Endothelial cell of umbilical vein (primary cell): ENCODE results near the gene ARHGEF12. TPM values are rescaled to one million over a fixed set of nuclear protein-coding genes. Genes with fewer than 3 reads are reported as not detected.

Experiments used
- BruUV-seq: library from RNA; stranded (reverse); fragments of 400-500 nt; replicated peaks from 2 replicates; lab custom pipeline; 2021; lab: Mats Ljungman, UMichigan
- CTCF ChIA-PET: fragments of 300-600, 350-600 bp; sonication (Branson Sonifier 250); formaldehyde crosslinking; loops from one replicate; lab custom pipeline; 2021; ENCODE audit warnings: antibody characterized with exemption, inconsistent platforms; lab: Charles Lee
- POLR2A ChIA-PET: fragments of 300-600, 350-600 bp; sonication (Branson Sonifier 250); formaldehyde crosslinking; loops from one replicate; lab custom pipeline; 2021; ENCODE audit warnings: antibody characterized with exemption, inconsistent platforms; lab: Charles Lee
- DNase-seq: peaks from one replicate; pipeline ENCODE4 v3.0.0-alpha.2; 2011; ENCODE audit warnings: low read depth, low spot score
- FAIRE-seq: peaks from 2 replicates; lab custom pipeline; 2011; peaks lifted over from hg19 to GRCh38; lab: Jason Lieb, UNC
- H2AFZ ChIP-seq: 2 replicates; pipeline ENCODE4 v1.6.0; 2012; ENCODE audit warnings: low read depth, low read length, control low read depth, inconsistent platforms
- H3K27ac ChIP-seq: 2 replicates; pipeline ENCODE4 v1.5.1; 2011; ENCODE audit warnings: low read depth, mild to moderate bottlenecking, control low read depth, low read length, moderate library complexity; ENCODE audit not compliant: insufficient read depth
- H3K27me3 ChIP-seq, 2 experiments: 2 replicates each; pipeline versions ENCODE4 v1.6.0 to v1.6.1; 2011; ENCODE audit warnings: low read length in 2 of 2, mixed read lengths in 1 of 2; ENCODE audit not compliant: control insufficient read depth in 2 of 2, insufficient read depth in 2 of 2
- H3K36me3 ChIP-seq, 2 experiments: 2 replicates in 1 of 2; 3 replicates in 1 of 2; pipeline ENCODE4 v1.5.1; 2011; ENCODE audit warnings: low read length in 2 of 2, mild to moderate bottlenecking in 1 of 2, moderate library complexity in 1 of 2; ENCODE audit not compliant: control insufficient read depth in 2 of 2, insufficient read depth in 2 of 2; ENCODE audit errors: extremely low read depth in 1 of 2
- H3K4me1 ChIP-seq: 3 replicates; pipeline ENCODE4 v1.5.1; 2011; ENCODE audit warnings: mild to moderate bottlenecking, low read length; ENCODE audit not compliant: control insufficient read depth, insufficient read depth; ENCODE audit errors: extremely low read depth
- H3K4me2 ChIP-seq: 2 replicates; pipeline ENCODE4 v1.6.1; 2011; ENCODE audit warnings: low read length, control low read depth, mixed read lengths; ENCODE audit not compliant: insufficient read depth
- H3K4me3 ChIP-seq, 3 experiments: fragments of 200-600 bp in 1 of 3; sonication (generic), shearing (Covaris generic) in 1 of 3; replicated peaks in 1 of 3; 2 replicates each; pipeline ENCODE4 v1.5.1; 2011 to 2016; ENCODE audit warnings: control low read depth in 3 of 3, low read length in 3 of 3, mild to moderate bottlenecking in 2 of 3, inconsistent platforms in 1 of 3, low read depth in 1 of 3, moderate library complexity in 1 of 3; ENCODE audit not compliant: insufficient read depth in 1 of 3
- H3K79me2 ChIP-seq: 2 replicates; pipeline ENCODE4 v1.6.0; 2012; ENCODE audit warnings: low read length, inconsistent platforms; ENCODE audit not compliant: control insufficient read depth, insufficient read depth
- H3K9ac ChIP-seq: replicated peaks from 2 replicates; pipeline ENCODE3; 2011; ENCODE audit warnings: low read length, control low read depth; ENCODE audit not compliant: insufficient read depth; ENCODE audit errors: extremely low read depth
- H3K9me1 ChIP-seq: replicated peaks from 3 replicates; pipeline ENCODE4 v1.6.0; 2011; ENCODE audit warnings: mild to moderate bottlenecking, low read length; ENCODE audit not compliant: control insufficient read depth, insufficient read depth; ENCODE audit errors: extremely low read depth
- H3K9me3 ChIP-seq: replicated peaks from 2 replicates; pipeline ENCODE4 v1.5.1; 2012; ENCODE audit warnings: low read length, inconsistent platforms; ENCODE audit not compliant: control insufficient read depth, insufficient read depth
- H4K20me1 ChIP-seq: replicated peaks from 2 replicates; pipeline ENCODE3; 2011; ENCODE audit warnings: mild to moderate bottlenecking, low read length; ENCODE audit not compliant: control insufficient read depth, insufficient read depth; ENCODE audit errors: extremely low read depth
- CTCF ChIP-seq, 2 donors: IDR thresholded peaks; 1 replicate in 1 of 2; 2 replicates in 1 of 2; pipeline ENCODE4 v1.5.1; 2011; ENCODE audit warnings: low read length in 2 of 2, mild to moderate bottlenecking in 2 of 2, moderate library complexity in 2 of 2, control low read depth in 1 of 2, inconsistent platforms in 1 of 2, low read depth in 1 of 2; ENCODE audit not compliant: insufficient read depth in 1 of 2; ENCODE audit errors: extremely low read depth in 1 of 2
- EZH2 ChIP-seq: IDR thresholded peaks from 2 replicates; pipeline ENCODE4 v1.6.1; 2012; ENCODE audit warnings: borderline replicate concordance, low read depth, mild to moderate bottlenecking, moderate library complexity, low read length, inconsistent platforms; ENCODE audit not compliant: severe bottlenecking
- GATA2 ChIP-seq: IDR thresholded peaks from 2 replicates; pipeline ENCODE4 v1.7.0; 2011; ENCODE audit warnings: low read depth, mild to moderate bottlenecking, moderate library complexity, mixed read lengths, low read length; ENCODE audit not compliant: insufficient read length, insufficient read depth
- JUN ChIP-seq: IDR thresholded peaks from 2 replicates; pipeline ENCODE4 v1.6.1; 2011; ENCODE audit warnings: borderline replicate concordance, low read depth; ENCODE audit not compliant: insufficient read length, insufficient read depth
- MAX ChIP-seq: IDR thresholded peaks from 2 replicates; pipeline ENCODE4 v1.6.1; 2011; ENCODE audit not compliant: insufficient read depth, insufficient read length
- POLR2A ChIP-seq: IDR thresholded peaks from 2 replicates; pipeline ENCODE4 v1.6.1; 2012; ENCODE audit warnings: low read depth, mild to moderate bottlenecking, control low read depth, low read length
- dilution Hi-C: fragments of 300-500 bp; cut with MboI; formaldehyde crosslinking; loops from one replicate; pipeline ENCODE4 v1.15.0; 2019; ENCODE audit warnings: low sequenced_read_pairs; ENCODE audit not compliant: extremely low pct_ligation_motif_present
- intact Hi-C: fragments of 100-400 bp; cut with micrococcal nuclease; formaldehyde crosslinking; loops from one replicate; pipeline ENCODE4 v1.10.0; 2022
- polyA plus RNA-seq, 4 experiments: library from polyadenylated mRNA; depleted of rRNA in 3 of 4; stranded (reverse) in 3 of 4; unstranded in 1 of 4; fragments of >200 nt; gene quantifications; 2 replicates each; pipeline versions ENCODE4 v1.2.1 to v1.2.3, GENCODE V29; 2011 to 2012; ENCODE audit warnings: missing spikeins in 1 of 4
- total RNA-seq: library from RNA; stranded (reverse); gene quantifications from 2 replicates; pipeline ENCODE4 v1.2.3, GENCODE V29; 2021

Gene ARHGEF12
- total and polyA plus RNA-seq, 2 donors (not counting 3 experiments of a cell fraction or from before 2014, with no cell fraction given), result 20.9 to 125 TPM

GRCh38 chr11:120486138-120486537, 149.9 kb downstream of the ARHGEF12 start:
- H2AFZ ChIP-seq, result no peak overlapping the region
- H3K79me2 ChIP-seq, result no peaks in the 10 kb centered on the region
- CTCF ChIA-PET, result no interaction called here
- H3K9me3 ChIP-seq, result no peaks in the 10 kb centered on the region
- H3K9me1 ChIP-seq, result no peaks in the 10 kb centered on the region
- no peaks in the 10 kb centered on the region for H4K20me1 ChIP-seq
- dilution Hi-C loops, result no loop called here
- TF ChIP-seq CTCF (IDR thresholded peaks at IDR 0.05; ENCODE audit: extremely low read depth in 1 of 2, insufficient read depth in 1 of 2, low read depth in 1 of 2, low read length in 2 of 2) (no peak), MAX (no peak), EZH2 (no peak), POLR2A (no peak), GATA2 (no peak), JUN (no peak)
- no TSS peak for BruUV-seq
- H3K27me3 ChIP-seq, result no peaks in the 10 kb centered on the region
- H3K4me1 ChIP-seq, result no peaks in the 10 kb centered on the region
- DNase-seq (no peak), FAIRE-seq (peak; percentile 24)
- intact Hi-C loops, result no loop called here
- no peak overlapping the region for H3K4me2 ChIP-seq
- H3K27ac ChIP-seq, result no peak overlapping the region
- H3K4me3 ChIP-seq, result no peak overlapping the region
- peaks cover 13 to 17% of the 10 kb centered on the region in 2 experiments for H3K36me3 ChIP-seq
- POLR2A ChIA-PET, result no interaction called here
- H3K9ac ChIP-seq, result no peak overlapping the region

GRCh38 chr11:120489799-120490198, 153.6 kb downstream of the ARHGEF12 start:
- Histone ChIP-seq H3K4me3 (no peak overlapping the region), H3K9ac (no peak overlapping the region), H3K27ac (no peak overlapping the region), H3K4me1 (no peaks in the 10 kb centered on the region), H3K27me3 (no peaks in the 10 kb centered on the region), H4K20me1 (no peaks in the 10 kb centered on the region), H3K9me3 (no peaks in the 10 kb centered on the region), H3K9me1 (no peaks in the 10 kb centered on the region), H3K4me2 (no peak overlapping the region), H3K79me2 (no peaks in the 10 kb centered on the region), H3K36me3 (peaks cover 8 to 10% of the 10 kb centered on the region in 2 experiments), H2AFZ (no peak overlapping the region)
- intact Hi-C loops, result no loop called here
- TF ChIP-seq MAX, result no peak
- TF ChIP-seq JUN, result no peak
- no peak for TF ChIP-seq EZH2
- TF ChIP-seq POLR2A, result no peak
- no peak for TF ChIP-seq GATA2
- CTCF ChIA-PET, result interaction anchor here (1.4 kb wide), 1 partner anchor 154 kb away, joined by 5 read pairs; no protein-coding TSS in a partner anchor
- no peak for FAIRE-seq
- dilution Hi-C loops, result no loop called here
- no TSS peak for BruUV-seq
- POLR2A ChIA-PET, result no interaction called here
- DNase-seq, result no peak
